ENCODE measurements around the gene CREBRF. TPM values are rescaled to one million over a fixed set of nuclear protein-coding genes. Genes with fewer than 3 reads are reported as not detected.
"Not testable (repeated sequence)": the region's sequence is repeated elsewhere in the genome, so short reads cannot be mapped to it uniquely, and the experiment has no call there.

Gene CREBRF
- total RNA-seq, 1 donor from 2014 or later: 7.7 TPM

DNA sequence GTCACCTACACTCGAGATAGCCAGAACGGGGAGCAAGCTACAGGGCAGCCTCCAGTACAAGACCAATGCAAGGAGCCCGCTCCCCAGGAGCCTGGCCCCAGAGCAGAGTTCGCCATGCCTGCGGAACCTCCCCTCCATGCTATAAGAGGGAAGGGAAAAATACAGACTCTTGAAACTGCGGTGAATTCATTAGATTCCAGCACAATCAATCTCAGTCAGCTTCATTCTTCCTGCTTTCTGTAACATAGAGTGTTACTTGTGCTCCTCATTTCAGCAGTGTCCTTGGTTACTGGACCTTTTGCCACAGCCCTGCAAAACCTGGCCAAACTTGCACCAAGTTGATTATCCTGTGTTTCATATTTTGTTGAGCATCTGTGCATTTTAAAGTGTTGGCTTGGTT is 22.2 kb upstream of the CREBRF start:
- DNase-seq (ENCODE audit: extremely low read depth, low read depth, low spot score): no peak

DNA sequence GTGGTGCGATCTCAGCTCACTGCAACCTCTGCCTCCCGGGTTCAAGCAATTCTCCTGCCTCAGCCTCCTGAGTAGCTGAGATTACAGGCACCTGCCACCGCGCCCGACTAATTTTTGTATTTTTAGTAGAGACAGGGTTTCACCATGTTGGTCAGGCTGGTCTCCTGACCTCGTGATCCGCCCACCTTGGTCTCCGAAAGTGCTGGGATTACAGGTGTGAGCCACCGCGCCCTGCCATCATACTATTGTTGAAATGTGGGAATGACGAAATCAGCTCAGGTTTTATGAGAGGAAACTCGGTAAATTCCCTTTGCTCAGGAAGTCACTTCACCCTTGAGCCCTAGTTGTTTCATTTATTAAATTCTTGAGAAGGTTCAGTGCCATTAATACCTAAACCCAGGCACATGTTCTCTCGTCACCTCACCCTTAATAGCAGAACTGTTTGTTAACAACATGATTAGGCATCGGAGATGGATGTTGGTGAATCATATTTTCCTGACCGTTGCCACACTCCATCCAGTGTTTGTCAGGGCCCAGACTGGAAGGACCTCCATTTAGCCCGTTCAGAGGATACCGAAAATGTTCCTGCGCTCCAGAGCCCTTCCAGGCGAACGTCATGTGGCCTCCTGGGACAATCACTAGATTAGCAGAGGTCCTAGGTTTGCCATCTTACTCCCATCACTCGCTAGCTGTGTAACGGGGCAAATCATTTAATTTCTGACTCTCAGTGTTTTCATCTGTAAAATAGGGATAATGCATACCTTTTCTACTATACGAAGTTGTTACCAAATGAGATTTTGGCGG is 20.0 kb upstream of the CREBRF start:
- no peak for DNase-seq (ENCODE audit: extremely low read depth, low read depth, low spot score)

DNA sequence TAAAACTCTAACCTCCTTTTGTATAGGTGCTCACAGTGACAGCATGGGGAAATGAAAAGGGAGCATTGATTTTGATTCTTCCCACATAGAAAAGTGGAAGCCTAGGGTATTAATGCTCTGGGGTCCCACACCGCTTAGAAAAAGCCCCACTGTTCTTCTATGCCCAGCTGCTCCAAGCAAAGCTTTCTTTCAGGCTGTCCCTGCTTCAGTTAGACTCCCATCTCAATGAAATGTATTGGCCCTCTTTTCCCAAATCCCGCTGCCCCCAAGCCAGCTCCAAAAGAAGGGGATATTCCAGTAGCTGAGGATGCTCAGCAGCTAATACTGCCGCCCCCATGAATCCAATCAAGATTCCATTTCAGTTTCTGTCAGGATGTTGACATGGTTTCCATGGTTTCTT is 17.0 kb upstream of the CREBRF start:
- DNase-seq (ENCODE audit: extremely low read depth, low read depth, low spot score): no peak

DNA sequence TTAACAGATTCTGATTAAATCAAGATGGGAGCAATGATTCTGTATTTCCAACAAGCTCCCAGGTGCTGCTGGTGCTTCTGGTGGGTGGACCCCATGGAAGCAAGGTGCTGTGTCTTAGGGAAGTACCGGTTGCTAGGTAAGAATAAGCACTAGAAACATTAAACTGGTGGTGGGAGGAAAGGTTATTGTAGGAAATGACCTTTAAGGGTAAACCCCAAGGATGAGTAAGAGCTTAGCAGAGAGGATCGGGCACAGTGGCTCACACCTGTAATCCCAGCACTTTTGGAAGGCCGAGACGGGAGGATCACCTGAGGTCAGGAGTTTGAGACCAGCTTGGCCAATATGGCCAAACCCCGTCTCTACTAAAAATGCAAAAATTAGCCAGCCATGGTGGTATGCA is 16.2 kb upstream of the CREBRF start:
- no peak for DNase-seq (ENCODE audit: extremely low read depth, low read depth, low spot score)

DNA sequence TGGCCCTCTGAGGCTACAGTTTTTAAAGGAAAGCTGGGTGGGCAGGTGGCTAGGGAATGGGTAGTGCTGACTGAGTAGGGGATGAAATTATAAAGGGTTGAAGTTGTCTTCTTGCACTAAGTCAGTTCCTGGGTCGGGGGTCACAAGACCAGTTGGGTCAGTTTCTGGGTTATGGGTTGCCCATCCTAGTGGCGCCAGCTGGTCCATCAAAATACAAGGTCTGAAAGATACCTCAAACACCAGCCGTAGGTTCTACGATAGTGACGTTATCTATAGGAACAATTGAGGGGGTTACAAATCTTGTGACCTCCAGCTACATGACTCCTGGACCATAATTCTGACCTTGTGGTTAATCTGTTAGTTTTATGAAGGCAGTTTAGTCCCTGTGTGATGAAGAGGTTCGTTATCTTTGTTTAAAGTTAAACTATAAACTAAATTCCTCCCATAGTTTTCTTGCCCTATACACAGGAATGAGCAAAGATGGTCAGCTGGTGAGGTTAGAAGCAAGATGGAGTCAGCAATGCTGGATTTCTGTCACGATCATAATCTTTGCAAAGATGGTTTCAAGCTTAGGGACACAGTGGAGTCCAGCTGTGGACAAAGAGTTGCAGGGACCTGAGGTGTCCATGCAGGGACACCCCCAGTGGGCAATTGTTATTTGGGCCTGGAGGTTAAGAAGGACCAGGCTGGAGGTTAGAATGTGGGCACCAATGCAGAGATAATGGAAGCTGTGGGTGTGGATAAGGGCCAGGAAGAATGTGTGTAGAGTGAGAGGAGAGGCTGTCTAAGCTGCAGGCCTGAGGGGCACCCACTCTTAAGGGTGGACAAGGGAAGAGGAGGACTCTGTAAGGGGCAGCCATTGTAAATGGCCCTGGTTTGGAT is 14.0 kb upstream of the CREBRF start:
- no peak for DNase-seq (ENCODE audit: extremely low read depth, low read depth, low spot score)

DNA sequence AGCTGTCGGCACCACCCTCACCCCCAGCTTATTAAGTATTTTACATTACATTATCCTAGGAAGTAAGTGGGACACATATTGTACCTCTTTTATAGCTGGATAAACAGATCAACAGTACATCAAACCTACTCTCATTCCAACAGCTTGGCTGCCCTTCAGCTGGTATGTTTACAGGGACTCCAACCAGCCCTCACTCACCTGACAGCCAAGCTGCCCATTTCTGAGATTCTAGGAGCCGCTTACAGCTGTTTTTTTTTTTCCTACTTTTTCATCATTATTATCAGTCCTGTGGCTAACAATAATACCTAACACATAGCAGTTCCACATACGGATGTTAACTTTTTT is 13.4 kb upstream of the CREBRF start:
- no peak for DNase-seq (ENCODE audit: extremely low read depth, low read depth, low spot score)

DNA sequence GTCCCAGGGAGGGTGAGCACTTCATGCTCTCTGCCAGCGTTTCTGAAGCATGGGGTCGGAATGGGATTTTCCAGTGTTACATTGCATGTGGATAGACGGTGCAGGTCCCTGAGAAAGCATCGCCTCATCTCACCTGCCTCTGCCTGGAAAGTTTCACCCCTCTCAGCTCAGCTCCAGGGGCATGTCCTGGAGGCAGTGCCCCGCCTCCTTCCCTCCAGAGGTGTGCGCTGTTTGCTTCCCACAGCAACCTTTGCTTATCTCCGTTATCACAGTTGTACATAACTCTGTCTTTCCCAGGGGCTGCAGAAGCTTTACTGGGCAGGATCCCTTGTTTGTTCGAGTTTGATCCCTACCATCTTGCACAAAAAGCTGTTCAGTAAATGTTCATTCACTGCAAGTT is 10.7 kb upstream of the CREBRF start:
- no peak for DNase-seq (ENCODE audit: extremely low read depth, low read depth, low spot score)

DNA sequence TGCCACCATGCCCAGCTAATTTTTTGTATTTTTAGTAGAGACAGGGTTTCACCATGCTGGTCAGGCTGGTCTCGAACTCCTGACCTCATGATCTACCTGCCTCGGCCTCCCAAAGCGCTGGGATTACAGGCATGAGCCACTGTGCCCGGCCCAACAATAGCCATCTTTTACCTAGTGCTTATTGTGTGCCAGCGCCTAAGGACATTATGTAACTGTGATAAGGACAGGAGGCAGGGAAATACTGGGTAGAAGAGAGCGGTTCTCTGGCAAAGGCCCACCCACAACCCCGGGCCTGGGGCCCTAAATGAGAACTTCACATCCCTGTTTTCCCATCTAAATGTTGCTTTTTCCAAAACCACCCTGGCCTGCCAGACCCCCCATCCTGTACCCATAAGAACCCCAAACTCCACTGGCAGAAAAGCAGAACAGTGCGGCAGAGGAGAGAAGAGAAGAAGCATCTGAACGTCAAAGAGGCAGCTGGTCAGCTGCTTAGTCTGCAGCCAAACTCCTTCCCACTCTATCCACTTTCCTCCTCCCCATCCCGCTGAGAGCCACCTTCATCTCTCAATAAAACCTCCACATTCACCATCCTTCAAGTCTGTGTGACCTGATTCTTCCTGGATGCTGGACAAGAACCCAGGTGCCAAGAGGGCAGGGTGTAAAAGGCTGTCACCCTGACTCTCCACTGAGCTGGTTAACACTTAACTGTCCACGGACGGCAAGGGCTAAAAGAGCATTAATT is 8.9 kb upstream of the CREBRF start:
- DNase-seq (ENCODE audit: extremely low read depth, low read depth, low spot score): not testable (repeated sequence)

DNA sequence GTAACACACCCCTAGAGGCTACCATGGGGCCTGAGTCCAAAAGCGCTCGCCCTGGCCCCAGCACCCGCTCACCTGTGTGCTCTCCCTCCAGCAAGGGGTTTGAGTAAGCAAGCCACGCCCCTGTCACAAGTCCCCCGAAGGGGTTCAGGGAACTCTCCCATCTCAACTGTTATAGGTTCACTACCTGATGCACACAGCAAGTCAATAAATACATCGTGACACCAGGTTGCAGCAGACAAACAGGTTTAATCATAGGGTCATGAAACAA is 8.4 kb upstream of the CREBRF start:
- DNase-seq (ENCODE audit: extremely low read depth, low read depth, low spot score): no peak

DNA sequence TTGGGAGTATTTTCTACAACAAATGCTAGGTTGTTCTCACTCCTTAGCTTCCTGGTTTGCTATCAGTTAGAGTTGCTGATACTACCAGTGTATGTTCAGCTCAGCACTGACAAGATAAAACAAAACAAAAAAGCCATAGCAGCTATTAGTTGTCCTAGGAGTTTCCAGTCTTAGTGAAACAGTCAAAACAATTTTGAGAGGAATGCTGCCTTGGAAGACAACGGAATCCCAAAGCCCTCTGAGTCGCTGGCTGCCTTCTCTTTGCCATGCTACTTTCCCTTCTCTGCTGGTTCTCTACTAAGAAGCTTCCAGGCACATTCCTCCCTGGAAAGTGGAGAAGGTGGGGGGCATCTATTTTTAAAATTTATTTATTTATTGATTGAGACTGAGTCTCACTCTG is 5.4 kb upstream of the CREBRF start:
- no peak for DNase-seq (ENCODE audit: extremely low read depth, low read depth, low spot score)

DNA sequence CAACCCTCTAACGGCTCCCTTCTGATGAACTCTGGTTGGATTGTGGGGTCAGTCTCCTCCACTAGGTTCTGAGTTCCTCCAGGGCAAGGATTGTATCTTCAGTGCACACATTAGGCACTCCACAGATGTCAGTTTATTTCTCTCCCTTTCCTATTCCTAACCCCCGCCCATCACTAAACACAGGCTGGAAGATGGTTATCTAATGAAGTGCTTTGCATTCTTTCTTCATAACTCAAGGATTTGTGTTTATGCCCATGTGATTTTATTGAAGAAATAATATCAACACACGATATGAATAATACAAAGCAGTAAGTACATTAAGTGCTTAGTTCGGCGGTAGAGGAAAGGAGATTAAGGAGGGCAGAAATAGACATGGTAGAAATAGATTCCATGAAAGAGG is 4.4 kb upstream of the CREBRF start:
- DNase-seq (ENCODE audit: extremely low read depth, low read depth, low spot score): no peak

DNA sequence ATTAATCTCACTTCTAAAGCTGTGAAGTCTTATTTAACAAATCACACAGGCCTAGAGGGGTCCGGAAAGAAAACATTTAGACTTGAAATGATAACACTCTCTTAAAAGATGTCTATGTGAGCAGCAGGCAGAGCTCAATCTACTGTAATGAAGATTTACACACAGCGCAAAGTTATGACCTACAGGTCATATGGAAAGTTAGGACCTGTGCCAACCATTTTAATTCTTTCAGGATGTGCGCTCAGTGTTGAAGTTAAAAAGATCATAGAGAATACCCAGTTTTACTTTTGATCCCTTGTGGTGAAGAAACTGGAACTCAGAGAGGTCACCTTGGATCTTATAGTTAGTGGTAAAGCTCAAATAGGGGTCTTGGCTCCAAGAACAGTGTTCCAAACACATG is 3.1 kb upstream of the CREBRF start:
- DNase-seq (ENCODE audit: extremely low read depth, low read depth, low spot score): no peak

DNA sequence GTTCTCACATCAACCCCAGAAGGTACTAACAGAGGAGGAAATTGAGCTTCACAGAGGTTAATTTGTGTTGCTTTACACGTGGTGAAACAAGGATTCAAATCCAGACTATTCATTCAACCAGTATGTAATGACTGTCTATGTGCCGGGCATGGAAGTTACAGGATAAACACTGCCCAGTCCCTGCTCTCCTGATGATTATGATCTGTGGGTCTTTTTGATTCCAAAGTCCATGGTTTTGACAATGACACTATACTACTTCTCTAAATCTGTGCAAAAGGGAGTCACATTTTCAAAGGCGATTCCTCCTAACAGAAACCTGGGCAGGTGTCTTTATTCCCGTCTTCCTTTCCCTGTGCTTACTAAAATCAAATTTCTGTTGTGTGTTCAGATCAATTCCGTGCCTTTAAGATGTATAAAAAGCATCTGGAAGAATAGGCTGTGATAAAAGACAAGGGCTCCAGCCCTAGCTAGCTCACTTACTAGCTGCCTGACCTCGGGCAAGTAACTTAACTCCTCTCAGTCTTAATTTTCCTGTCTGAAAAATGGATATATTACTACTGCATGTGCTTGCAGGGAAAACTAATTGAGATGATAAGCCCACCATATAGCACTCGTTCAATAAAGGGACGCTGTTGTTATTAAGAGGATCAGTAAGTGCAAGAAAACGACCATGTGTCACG is 970 bp upstream of the CREBRF start:
- DNase-seq (ENCODE audit: extremely low read depth, low read depth, low spot score): no peak

DNA sequence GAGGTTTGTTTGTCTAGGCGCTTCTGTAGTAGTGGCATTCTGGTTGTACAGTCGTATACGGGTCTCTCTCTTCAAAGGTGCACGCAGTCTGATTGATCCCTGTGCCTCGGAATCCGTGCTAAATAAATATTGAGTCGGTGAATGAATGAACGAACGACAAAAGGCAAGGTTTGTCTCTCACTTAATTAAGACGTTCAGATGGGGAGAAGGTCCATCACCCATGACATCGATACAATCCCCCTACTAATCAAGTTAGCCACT is 500 bp upstream of the CREBRF start:
- no peak for DNase-seq (ENCODE audit: extremely low read depth, low read depth, low spot score)

DNA sequence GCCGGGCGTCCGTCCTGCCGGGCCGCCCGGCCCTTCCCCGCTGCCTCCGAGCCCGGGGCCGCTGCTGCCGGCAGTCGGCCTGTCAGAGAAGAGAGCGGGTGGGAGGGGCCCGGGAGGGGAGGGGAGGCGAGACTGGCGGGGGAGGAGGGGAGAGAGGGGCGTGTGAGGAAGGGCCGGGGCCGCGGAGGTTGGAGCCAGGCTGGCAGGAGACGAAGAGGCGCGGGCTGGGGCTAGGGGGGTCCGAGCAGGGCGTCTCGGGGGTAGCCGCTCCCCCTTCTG is 570 bp downstream of the CREBRF start:
- DNase-seq (ENCODE audit: extremely low read depth, low read depth, low spot score): no peak

DNA sequence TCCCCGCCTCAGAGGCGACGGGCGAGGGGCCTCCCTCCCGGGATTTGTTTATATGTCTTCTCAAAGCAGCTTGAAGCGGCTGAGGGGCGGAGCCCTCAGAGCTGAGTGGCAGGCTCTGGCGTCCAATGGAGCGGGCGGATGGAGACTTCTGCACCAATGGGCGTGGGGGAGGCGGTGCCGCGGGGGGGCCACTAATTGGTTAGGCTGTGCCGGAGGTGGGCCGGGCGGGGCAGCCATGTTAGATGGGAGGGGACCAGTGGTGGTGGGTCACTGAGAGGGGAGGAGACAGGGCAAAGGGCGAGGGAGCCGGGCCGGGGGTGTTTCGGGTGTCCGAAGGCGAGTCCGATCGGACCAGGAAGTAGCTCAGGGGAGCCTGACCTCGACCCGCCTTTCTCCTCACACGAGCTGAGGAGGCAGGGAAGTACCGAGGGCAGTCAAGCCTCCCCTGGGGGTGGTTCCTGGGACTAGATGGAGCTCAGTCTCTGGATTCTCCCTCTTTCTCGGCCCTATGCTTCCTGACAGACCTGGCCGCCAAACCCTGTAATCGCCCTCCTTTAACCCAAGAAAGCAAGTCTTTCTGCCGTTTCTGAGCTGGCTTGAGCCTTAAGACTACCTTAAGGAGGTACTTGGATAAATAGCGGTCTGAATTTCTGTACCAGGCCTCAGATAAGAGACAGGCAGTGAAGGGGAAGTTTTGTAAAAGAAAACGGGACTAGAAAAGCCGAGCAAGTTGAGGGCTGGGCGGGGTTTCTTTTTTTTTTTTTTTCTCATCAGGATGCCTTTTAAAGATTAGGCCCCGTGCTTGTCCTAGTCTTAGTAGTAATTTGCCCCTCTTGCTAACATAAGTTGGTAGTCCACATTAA is 1.1 kb downstream of the CREBRF start:
- no peak for DNase-seq (ENCODE audit: extremely low read depth, low read depth, low spot score)

DNA sequence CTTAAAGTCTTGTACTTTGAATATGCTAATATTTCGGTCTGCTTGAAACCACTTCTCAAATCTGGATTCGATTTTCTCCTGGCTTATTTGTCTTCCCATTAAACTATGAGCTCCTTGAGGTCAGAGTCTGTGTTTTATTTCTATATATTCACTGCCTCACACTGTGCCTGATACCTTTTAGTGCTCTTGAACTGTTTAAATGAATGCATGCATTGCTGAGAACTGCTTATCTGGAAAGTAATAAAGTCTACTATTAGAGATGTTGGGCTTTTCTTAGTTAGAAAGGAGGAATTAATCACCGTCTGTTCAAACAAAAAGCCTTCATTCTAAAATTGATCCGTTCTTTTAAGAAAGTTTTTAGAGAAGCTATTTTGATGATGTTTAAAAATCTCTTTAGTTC is 6.0 kb downstream of the CREBRF start:
- no peak for DNase-seq (ENCODE audit: extremely low read depth, low read depth, low spot score)

DNA sequence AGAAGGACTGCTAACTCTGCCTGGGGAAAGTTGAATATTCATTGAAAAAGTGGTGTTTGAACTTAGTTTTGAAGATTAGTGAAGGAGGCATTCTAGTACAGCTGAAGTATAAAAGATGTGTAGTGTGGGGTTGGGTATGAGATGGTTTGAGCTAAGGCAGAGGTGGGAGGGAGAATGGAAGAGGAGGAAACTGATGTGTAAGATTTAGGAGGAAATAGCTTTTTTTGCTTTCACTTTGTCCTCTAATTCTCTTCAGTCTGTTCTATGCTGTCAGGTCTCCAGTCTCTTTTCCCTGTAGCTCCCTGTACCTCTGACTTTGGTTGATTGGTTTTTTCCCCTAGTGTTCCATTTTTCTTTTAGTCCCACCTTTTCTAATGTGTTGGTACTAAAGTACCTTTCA is 9.0 kb downstream of the CREBRF start:
- no peak for DNase-seq (ENCODE audit: extremely low read depth, low read depth, low spot score)

DNA sequence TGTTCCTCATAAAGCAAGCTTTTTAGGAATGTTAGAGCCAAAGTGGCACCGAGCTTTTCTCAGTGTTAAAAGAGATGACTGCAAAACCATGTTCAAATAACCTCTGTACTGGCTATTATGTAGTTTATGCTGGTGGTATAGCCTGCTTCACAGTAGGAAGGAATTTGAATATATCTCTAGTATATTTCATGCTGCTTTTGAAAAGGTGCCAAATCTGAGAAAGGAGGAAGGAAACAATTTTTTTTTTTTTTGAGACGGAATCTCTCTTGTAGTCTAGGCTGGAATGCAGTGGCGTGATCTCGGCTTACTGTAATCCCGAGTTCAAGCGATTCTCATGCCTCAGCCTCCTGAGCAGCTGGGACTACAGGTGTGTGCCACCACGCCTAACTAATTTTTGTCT is 13.5 kb downstream of the CREBRF start:
- no peak for DNase-seq (ENCODE audit: extremely low read depth, low read depth, low spot score)

DNA sequence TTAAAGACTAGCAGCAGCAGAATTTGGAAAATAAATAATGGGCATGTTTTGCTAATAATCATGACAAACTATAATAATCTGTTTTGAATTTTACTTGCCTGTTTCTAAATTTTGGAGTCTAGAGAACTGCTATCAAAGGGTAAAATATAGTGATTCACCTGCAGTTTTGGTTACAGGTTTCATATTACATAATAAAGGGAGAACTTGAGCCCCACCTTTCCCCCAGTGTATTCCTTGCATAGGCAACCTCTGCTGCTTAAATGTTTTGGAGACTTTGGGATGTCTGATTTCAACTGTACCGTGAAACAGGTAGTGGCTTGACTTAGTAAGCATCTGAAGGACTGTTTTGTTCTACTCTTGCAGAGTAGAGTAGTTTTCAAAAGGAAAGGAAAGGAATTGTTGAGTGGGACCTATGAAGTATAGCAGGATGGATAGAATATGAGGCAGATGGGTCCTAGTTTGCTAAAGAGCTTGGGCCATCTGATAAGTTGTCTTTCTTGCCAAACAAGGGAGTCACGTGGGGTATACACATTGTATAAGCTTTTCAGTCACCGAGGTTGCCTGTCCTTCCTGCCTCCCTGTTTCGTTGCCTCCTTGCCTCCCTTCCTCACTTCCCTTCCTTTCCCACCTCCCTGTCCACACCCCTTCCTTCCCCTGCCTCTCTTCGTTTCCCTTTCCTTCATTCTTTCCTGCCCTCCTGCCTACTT is 19.1 kb downstream of the CREBRF start:
- no peak for DNase-seq (ENCODE audit: extremely low read depth, low read depth, low spot score)
